Stimulated activated naive CD4-positive, alpha-beta T cell (primary cell): ENCODE results near the gene DCTN1.
"Not testable (repeated sequence)": the region's sequence is repeated elsewhere in the genome, so short reads cannot be mapped to it uniquely, and the experiment has no call there.

Source experiments
- DNase-seq, 6 experiments: peaks; one replicate each; lab custom pipeline; 2025; lab: John Stamatoyannopoulos, UW

Gene DCTN1

GRCh38 chr2:74371421-74371820 lies 8.7 kb downstream of the DCTN1 start:
- no peak for DNase-seq

- DNase-seq, result no peak
These were observed 10.1 kb downstream of the DCTN1 start for GRCh38 chr2:74369976-74370375.

GRCh38 chr2:74368499-74368898 lies 11.6 kb downstream of the DCTN1 start:
- DNase-seq, result no peak

GRCh38 chr2:74367789-74368188 lies 12.3 kb downstream of the DCTN1 start:
- no peak for DNase-seq

GRCh38 chr2:74366036-74366435 lies 14.1 kb downstream of the DCTN1 start:
- no peak for DNase-seq

GRCh38 chr2:74364533-74365505 lies 15.3 kb downstream of the DCTN1 start:
- no peak for DNase-seq

GRCh38 chr2:74361327-74361726 lies 18.8 kb downstream of the DCTN1 start:
- no peak for DNase-seq

GRCh38 chr2:74357627-74358026 lies 22.5 kb downstream of the DCTN1 start:
- no peak for DNase-seq

- no peak for DNase-seq
These were observed 30.2 kb downstream of the DCTN1 start for GRCh38 chr2:74349889-74350288.

- no peak for DNase-seq
These were observed 32.4 kb downstream of the DCTN1 start for GRCh38 chr2:74347742-74348141.

GRCh38 chr2:74347303-74347702 lies 32.8 kb downstream of the DCTN1 start:
- no peak for DNase-seq

- no peak for DNase-seq
These were observed 34.7 kb downstream of the DCTN1 start for GRCh38 chr2:74345272-74345943.

- DNase-seq, result no peak
These were observed 36.8 kb downstream of the DCTN1 start, which contains the start of gene SLC4A5 for GRCh38 chr2:74343316-74343715. TSS of gene SLC4A5 (minus strand) at chr2:74343416. CDS start at chr2:74315023, 28,393 bp downstream.

- not testable (repeated sequence) for DNase-seq
These were observed 43.9 kb downstream of the DCTN1 start for GRCh38 chr2:74336227-74336626.

GRCh38 chr2:74334931-74335333 lies 45.2 kb downstream of the DCTN1 start:
- peak; percentile 32 to 83 (median 63) for DNase-seq

GRCh38 chr2:74333896-74334586 lies 46.1 kb downstream of the DCTN1 start:
- DNase-seq, result no peak

- DNase-seq, result peak in 2 of 6 experiments; percentile 0 to 2
These were observed 46.9 kb downstream of the DCTN1 start for GRCh38 chr2:74333175-74333574.

- no peak for DNase-seq
These were observed 47.4 kb downstream of the DCTN1 start for GRCh38 chr2:74332550-74333174.

GRCh38 chr2:74328573-74328972 lies 51.5 kb downstream of the DCTN1 start:
- DNase-seq, result no peak

GRCh38 chr2:74328074-74328473 lies 52.0 kb downstream of the DCTN1 start:
- DNase-seq, result no peak

GRCh38 chr2:74327627-74328026 lies 52.5 kb downstream of the DCTN1 start:
- DNase-seq, result no peak

GRCh38 chr2:74327199-74327598 lies 52.9 kb downstream of the DCTN1 start:
- no peak for DNase-seq
